AG09319 (cell line): Measurements from ENCODE around the gene ORMDL1.

Source experiments
- DNase-seq: peaks from one replicate; pipeline ENCODE4 v3.0.0-alpha.2; 2010; ENCODE audit warnings: low read depth; ENCODE audit errors: extremely low read depth
- TF ChIP-seq, protein P1 (sequence below): IDR thresholded peaks from 2 replicates; pipeline ENCODE4 v1.5.1; 2011; ENCODE audit warnings: low read depth, mild to moderate bottlenecking, inconsistent platforms, low read length, moderate library complexity

The ORMDL1 gene

DNA sequence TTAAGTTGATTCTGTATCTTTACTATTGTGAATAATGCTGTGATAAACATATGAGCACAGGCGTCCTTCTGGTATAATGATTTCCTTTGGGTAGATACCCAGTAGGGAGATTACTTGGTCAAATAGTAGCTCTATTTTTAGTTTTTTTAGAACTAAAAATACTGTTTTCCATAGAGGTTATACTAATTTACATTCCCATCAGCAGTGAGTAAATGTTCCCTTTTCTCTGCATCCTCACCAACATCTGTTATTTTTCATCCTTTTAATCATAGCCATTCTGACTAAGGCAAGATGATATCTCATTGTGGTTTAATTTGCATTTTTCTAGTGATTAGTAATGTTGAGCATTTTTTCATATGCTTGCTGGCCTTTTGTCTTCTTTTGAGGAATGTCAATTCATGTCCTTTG is 35.2 kb upstream of the ORMDL1 start:
- TF ChIP-seq, protein P1, sequence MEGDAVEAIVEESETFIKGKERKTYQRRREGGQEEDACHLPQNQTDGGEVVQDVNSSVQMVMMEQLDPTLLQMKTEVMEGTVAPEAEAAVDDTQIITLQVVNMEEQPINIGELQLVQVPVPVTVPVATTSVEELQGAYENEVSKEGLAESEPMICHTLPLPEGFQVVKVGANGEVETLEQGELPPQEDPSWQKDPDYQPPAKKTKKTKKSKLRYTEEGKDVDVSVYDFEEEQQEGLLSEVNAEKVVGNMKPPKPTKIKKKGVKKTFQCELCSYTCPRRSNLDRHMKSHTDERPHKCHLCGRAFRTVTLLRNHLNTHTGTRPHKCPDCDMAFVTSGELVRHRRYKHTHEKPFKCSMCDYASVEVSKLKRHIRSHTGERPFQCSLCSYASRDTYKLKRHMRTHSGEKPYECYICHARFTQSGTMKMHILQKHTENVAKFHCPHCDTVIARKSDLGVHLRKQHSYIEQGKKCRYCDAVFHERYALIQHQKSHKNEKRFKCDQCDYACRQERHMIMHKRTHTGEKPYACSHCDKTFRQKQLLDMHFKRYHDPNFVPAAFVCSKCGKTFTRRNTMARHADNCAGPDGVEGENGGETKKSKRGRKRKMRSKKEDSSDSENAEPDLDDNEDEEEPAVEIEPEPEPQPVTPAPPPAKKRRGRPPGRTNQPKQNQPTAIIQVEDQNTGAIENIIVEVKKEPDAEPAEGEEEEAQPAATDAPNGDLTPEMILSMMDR: no peak
- peak; percentile 54 for DNase-seq

DNA sequence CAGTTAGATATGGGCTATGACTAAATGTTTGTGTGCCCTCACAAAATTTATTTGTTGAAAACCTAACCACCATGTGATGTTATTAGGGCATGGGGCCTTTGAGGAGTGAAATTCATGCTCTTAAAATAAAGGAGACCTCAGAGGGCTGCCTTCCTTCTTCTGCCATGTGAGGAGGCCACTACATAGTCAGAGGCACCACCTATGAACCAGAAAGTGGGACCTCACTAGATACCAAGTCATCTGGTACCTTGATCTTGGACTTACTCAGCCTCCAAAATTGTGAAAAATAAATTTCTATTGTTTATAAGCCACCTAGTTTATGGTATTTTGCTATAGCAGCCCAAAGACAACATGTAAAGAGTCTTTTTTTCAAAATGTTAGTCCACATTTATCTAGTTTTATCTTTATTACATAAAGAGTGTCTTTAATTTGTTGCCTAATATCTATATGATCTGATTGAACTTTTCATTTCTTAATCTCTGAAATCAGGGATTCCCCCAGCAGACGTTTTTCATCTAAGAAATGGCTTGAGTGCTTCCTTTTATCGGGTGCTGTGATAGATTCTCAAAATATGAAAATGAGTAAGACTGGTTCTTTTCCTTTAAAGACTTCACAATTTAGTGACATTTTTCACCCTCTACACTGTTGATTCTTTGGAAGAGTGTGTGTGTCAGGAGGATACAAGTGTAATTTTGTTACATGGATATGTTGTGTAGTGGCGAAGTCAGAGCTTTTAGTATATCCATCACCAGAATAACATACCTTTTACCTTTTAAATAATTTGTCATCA is 34.3 kb upstream of the ORMDL1 start:
- TF ChIP-seq, protein P1: no peak
- DNase-seq: no peak

DNA sequence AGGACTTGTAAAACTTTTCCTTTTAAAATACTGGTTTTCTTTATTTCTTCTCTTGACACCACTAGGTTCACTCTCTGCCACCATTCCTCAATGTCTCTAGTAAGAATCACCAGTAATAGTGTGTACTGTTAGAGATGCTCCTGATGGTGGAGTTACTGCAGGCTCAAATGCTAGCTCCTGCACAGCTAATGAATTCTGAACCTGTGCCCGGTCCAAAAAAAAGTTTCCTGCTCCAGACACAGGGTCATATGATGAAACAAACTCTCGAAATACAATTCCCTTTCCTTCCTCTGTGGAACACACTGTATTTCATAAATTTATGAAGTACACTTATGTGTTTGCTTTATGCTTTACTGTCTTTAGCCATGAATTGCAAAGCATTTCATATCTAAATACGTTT is 19.3 kb upstream of the ORMDL1 start:
- TF ChIP-seq, protein P1: no peak

DNA sequence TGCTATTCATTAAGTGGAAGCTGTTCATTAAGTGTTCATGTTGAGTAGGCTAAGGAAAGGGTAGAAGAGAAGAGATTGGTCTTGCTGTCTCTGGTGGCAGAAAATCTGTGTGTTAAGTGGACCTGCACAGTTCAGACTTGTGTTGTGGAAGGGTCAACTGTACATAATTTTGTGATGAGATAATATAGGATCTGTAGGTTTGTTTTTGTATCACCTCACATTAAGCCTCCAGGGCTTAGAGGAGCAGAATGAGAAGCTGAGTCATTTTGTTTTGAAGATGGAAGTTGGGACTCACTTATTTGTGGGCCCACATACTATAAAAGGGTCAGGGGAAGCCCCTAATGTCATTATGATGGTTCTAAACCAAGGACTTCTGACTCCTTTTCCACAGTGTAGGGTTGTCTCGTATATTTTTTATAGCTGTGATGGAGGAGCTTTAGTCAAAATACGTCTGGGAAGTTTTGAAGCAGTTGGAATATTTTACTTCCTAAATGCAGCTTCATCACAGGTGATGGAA is 18.3 kb upstream of the ORMDL1 start:
- no peak for DNase-seq
- TF ChIP-seq, protein P1: no peak

More for the DNA sequence above, 19.3 kb upstream of the ORMDL1 start:
- DNase-seq: no peak

DNA sequence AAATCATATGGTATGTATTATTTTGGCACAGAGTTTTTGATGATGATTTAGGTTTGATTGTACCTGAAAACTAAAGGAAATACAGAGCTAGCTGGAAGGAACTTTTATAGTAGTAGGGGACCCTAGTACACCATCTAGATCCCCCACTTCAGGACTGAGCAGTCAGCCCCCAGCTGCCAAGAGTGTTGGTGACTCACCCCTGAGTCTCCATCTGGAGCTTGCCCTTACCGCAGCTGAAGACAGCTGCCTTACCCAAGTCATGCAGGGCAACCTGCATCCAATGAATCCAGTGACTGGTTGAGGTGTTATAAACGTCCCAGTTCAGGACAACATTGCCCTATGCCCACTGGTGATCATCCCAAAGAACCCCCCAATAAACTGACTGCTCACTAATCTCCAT is 15.4 kb upstream of the ORMDL1 start:
- DNase-seq: no peak
- TF ChIP-seq, protein P1: no peak

GRCh38 chr2:189799030-189799331 is 14.8 kb upstream of the ORMDL1 start:
- no peak for DNase-seq
- TF ChIP-seq, protein P1: no peak

DNA sequence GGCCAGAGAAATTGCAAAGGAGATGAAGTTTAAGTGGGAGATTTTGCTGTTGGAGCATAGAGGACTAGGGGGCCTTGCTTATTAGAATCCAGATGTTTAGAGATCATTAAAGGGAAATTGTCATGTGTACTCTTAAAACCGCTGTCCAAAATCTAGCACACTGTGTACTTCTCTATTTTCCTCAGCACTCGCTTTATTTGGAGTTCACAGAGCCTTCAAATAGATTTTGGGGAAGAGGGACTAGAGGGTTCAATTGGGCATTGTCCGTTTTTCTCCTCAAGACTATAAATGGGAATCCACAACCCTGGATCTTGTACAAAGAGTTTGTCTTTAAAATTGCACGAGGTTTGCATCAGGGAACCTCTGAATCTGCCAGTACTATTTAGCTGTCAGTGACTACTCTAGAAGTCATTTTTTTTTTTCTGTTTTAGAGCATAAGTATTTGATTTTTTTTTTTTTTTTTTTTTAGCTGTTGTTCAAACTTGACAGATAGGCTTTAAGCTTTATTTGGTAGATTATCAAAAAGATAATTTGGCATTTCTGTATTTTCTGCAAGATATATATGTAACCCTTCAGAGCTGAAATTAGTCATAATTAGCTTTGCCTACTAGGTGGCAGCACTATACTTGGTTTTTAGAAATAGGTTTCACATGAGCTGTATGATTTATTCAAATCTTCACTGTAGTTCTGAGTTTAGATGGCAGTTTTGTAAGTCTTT is 14.3 kb upstream of the ORMDL1 start:
- no peak for DNase-seq
- TF ChIP-seq, protein P1: peak; percentile 51
